Activated T-helper 2 cell treated with anti-CD3 and anti-CD28 coated beads, Interferon-gamma antibody, Interleukin-2, Interleukin-4, amounts not matched to agents 10 μg/mL and 5 μg/mL and 100 μg/mL, durations not matched to agents 14 hours and 24 hours and 36 hours (primary cell): Measurements from ENCODE around the gene SLC37A1. TPM values are rescaled to one million over a fixed set of nuclear protein-coding genes. Genes with fewer than 3 reads are reported as not detected.

ENCODE experiments used
- DNase-seq: peaks from one replicate; pipeline ENCODE4 v3.0.0; 2021; ENCODE audit warnings: low spot score
- H3K27ac Mint-ChIP-seq: one replicate; pipeline ENCODE4 v1.8.0; 2021; ENCODE audit warnings: mixed read lengths
- H3K27me3 Mint-ChIP-seq: one replicate; pipeline ENCODE4 v1.8.0; 2021; ENCODE audit warnings: low read depth, mixed read lengths
- H3K36me3 Mint-ChIP-seq: one replicate; pipeline ENCODE4 v1.8.0; 2021; ENCODE audit warnings: low read depth, mixed read lengths
- H3K4me1 Mint-ChIP-seq: one replicate; pipeline ENCODE4 v1.8.0; 2021; ENCODE audit warnings: low read depth, mixed read lengths
- H3K4me3 Mint-ChIP-seq: one replicate; pipeline ENCODE4 v1.8.0; 2021; ENCODE audit warnings: low read depth, mild to moderate bottlenecking, moderate library complexity, mixed read lengths
- H3K9me3 Mint-ChIP-seq: one replicate; pipeline ENCODE4 v1.8.0; 2021; ENCODE audit warnings: mixed read lengths
- intact Hi-C: fragments of 100-400 bp; cut with micrococcal nuclease; formaldehyde crosslinking; loops from one replicate; pipeline ENCODE4 v1.15.1; 2023
- total RNA-seq: library from RNA; stranded (reverse); gene quantifications from 2 replicates; pipeline ENCODE4 v1.2.3, GENCODE V29; 2022

The SLC37A1 gene
- total RNA-seq, 1 donor from 2014 or later, result 22.3 TPM

DNA sequence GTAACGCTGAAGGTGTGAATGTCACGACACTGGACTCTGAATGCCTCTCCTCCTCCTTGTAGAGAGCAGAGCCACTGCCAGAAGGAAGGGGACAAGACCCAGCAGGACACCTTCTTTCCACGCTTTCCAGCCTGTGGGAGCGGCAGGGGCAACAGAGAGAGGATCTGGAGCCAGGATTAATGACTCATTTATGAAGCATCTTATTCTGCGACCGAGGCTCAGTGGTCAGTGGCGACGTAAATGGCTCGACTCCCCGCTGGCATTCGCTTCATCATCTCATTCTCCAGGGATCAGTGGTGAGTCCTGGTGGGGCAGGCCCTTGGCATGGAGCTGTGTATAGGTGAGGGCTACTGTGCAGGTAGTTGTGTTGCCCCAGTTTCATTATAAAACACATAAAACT, 4.6 kb downstream of the SLC37A1 start:
- intact Hi-C loops, result no loop called here
- H3K4me3 Mint-ChIP-seq, result no peak overlapping the region
- DNase-seq, result no peak
- H3K27ac Mint-ChIP-seq, result no peak overlapping the region
- H3K9me3 Mint-ChIP-seq, result no peaks in the 10 kb centered on the region
- peaks cover 17% of the 10 kb centered on the region for H3K4me1 Mint-ChIP-seq
- H3K27me3 Mint-ChIP-seq, result no peaks in the 10 kb centered on the region
- H3K36me3 Mint-ChIP-seq, result peaks cover 62% of the 10 kb centered on the region

DNA sequence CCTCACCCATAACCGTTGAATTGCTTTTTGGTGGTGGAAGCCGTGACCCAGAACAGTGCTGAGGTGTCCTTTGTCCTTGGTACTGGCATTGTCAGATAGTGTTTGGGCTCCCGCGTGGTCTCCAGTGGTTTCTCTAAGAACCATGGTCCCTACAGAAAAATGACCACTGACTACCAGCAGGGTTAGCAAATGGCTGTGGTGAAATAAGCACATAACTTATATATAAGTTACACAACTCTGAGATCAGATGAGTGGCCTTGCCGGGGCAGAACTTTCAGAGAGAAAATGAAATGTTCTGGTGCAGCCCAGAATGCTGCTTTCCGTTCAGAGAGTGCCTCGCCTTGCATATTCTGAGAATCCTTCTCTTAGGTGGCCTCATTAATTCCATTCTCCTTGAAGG, 5.0 kb downstream of the SLC37A1 start:
- no peak overlapping the region for H3K4me3 Mint-ChIP-seq
- peaks cover 62% of the 10 kb centered on the region for H3K36me3 Mint-ChIP-seq
- no peak overlapping the region for H3K27ac Mint-ChIP-seq

DNA sequence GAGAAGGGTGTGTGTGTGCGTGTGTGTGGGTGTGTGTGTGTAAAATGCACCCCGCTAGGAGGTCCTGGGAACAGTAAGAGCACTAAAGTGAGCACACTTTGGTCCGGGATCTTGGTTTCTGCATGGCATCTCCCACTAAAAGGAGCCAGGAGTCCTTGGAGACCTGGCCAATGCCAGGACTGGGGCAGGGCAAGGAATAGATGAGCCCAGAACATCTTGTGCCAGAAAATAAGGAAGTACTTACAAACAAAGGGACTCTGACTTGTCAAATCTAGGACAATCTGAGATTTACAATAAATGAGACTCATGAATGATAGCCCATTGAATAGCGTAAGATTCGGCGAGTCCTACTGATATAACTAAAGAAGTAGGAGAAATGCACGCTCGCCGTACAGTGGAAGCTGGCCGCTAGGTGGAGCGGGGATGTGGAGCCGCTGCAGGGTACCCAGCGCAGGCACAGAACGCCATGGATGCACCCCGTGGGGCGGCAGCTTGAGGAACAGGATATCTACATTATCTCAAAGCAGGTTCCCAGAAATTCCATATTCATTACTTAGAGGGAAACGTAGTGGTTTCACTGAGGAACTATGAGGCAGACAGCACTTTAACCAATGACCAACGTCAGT, 7.1 kb downstream of the SLC37A1 start:
- Mint-ChIP-seq H3K4me1 (peaks cover 19% of the 10 kb centered on the region), H3K36me3 (peaks cover 81% of the 10 kb centered on the region), H3K27ac (no peak overlapping the region), H3K9me3 (no peaks in the 10 kb centered on the region), H3K4me3 (no peak overlapping the region), H3K27me3 (no peaks in the 10 kb centered on the region)
- intact Hi-C loops, result loop anchor here (10.0 kb wide), 1 partner anchor 286 kb away; no protein-coding TSS in a partner anchor
- no peak for DNase-seq

More for the DNA sequence above, 5.0 kb downstream of the SLC37A1 start:
- intact Hi-C loops, result no loop called here
- Mint-ChIP-seq H3K4me1 (peaks cover 17% of the 10 kb centered on the region), H3K27me3 (no peaks in the 10 kb centered on the region), H3K9me3 (no peaks in the 10 kb centered on the region)
- DNase-seq, result no peak

DNA sequence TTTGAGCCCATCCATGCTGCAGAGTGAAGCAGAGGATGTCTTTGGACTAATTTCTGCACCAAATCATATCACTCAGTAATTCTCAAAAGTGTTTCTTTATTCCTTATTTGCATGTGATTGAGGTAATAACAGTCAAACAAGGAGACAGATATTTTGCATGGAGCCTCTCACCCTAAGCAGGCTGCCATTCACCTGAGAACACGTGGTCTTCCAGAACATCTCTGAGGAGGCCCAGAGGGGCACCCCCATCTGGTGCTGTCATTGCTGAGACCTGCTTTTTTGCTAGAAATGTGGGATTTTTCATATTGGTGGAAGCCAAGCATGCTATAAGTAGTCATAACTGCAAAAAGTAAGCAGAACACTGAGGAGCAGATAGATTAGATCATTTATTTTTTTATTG, 7.7 kb downstream of the SLC37A1 start:
- H3K36me3 Mint-ChIP-seq, result peaks cover 84% of the 10 kb centered on the region
- no peak for DNase-seq
- intact Hi-C loops, result loop anchor here (10.0 kb wide), 1 partner anchor 287 kb away; no protein-coding TSS in a partner anchor
- no peak overlapping the region for H3K4me3 Mint-ChIP-seq
- H3K9me3 Mint-ChIP-seq, result no peaks in the 10 kb centered on the region
- peaks cover 21% of the 10 kb centered on the region for H3K4me1 Mint-ChIP-seq
- no peaks in the 10 kb centered on the region for H3K27me3 Mint-ChIP-seq
- no peak overlapping the region for H3K27ac Mint-ChIP-seq

DNA sequence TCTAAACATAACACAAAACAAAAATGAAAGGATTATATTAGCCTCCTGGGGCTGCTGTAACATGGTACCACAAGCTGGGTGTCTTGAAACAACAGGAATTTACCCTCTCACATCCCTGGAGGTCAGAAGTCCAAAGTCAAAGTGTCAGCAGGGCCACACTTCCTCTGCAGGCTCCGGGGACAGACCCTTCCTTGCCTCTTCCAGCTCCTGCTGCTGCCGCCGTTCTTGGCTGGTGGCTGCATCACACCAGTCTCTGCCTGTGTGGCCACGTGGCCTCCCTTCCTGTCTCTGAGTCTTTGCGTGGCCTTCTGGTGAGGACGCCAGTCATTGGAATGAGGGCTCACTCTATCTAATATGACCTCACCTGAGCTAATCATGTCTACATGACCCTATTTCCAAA, 8.2 kb downstream of the SLC37A1 start:
- no peak overlapping the region for H3K27ac Mint-ChIP-seq
- H3K4me3 Mint-ChIP-seq, result no peak overlapping the region
- intact Hi-C loops, result loop anchor here (10.0 kb wide), 1 partner anchor 287 kb away; no protein-coding TSS in a partner anchor
- H3K4me1 Mint-ChIP-seq, result peaks cover 24% of the 10 kb centered on the region
- H3K27me3 Mint-ChIP-seq, result no peaks in the 10 kb centered on the region
- no peaks in the 10 kb centered on the region for H3K9me3 Mint-ChIP-seq
- peaks cover 83% of the 10 kb centered on the region for H3K36me3 Mint-ChIP-seq
- DNase-seq, result no peak

DNA sequence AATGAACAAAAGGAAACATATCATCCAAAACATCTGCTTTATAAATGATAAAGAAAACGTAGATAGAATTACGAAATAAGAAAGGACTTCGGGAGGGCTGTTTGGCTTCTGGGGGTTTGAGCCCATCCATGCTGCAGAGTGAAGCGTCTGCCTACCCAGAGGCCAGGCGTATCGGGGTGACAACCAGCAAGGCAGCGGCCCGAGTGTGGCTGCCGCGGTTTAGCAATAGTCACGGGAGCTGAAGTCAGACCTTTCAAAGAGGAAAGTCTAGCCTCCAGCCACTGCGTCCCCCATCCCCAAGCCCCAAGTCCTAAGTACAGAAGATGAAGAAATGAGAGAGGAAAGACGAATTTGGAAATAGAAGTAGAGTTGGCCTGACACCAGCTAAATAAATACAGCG, 8.6 kb downstream of the SLC37A1 start:
- H3K9me3 Mint-ChIP-seq, result no peaks in the 10 kb centered on the region
- intact Hi-C loops, result loop anchor here (10.0 kb wide), 1 partner anchor 287 kb away; no protein-coding TSS in a partner anchor
- no peak overlapping the region for H3K27ac Mint-ChIP-seq
- peaks cover 81% of the 10 kb centered on the region for H3K36me3 Mint-ChIP-seq
- peaks cover 26% of the 10 kb centered on the region for H3K4me1 Mint-ChIP-seq
- DNase-seq, result no peak
- no peaks in the 10 kb centered on the region for H3K27me3 Mint-ChIP-seq
- H3K4me3 Mint-ChIP-seq, result no peak overlapping the region

DNA sequence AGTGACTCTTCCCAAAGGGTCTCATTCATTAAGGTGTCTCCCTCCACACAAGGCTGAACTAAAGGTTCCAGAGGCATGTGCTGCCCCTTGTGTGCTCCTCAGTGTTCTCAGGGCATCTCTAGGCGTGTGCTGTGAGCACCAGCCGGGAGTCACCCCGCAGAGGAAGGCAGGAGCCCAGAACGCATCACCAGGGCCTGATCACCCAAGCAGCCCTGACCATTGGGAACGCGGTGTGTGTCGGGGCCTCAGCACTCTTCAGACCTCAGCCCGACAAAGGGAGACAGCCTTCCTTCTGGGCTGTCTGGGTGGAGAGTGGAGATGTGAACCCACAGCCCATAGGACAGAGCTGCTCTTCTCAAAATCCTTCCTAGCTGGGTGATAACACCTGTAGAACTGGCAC, 9.1 kb downstream of the SLC37A1 start:
- intact Hi-C loops, result loop anchor here (10.0 kb wide), 1 partner anchor 288 kb away; no protein-coding TSS in a partner anchor
- DNase-seq, result no peak
- no peak overlapping the region for H3K4me3 Mint-ChIP-seq
- no peaks in the 10 kb centered on the region for H3K9me3 Mint-ChIP-seq
- no peak overlapping the region for H3K27ac Mint-ChIP-seq
- H3K4me1 Mint-ChIP-seq, result peaks cover 31% of the 10 kb centered on the region
- no peaks in the 10 kb centered on the region for H3K27me3 Mint-ChIP-seq
- H3K36me3 Mint-ChIP-seq, result peaks cover 78% of the 10 kb centered on the region

DNA sequence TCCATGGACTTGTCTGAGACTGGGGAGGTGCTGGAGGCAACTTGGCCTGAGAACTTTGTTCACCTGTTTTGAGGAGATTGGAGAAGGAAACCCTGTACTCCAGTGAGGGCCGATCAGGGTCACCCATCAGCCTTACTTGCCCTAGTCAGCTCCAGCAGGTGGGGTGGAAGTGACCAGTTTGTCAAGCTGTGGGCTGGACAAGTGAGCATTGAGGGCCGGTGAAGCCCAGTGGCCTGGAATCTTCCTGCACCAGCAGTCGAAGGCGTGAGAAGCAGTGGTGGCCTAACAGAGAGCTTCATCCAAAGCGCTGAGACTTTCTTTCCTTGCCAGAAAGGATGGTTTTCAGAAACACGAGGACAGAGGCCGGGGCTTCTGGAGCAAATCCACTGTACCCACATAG, 9.6 kb downstream of the SLC37A1 start:
- Mint-ChIP-seq H3K9me3 (no peaks in the 10 kb centered on the region), H3K4me1 (peaks cover 36% of the 10 kb centered on the region), H3K36me3 (peaks cover 78% of the 10 kb centered on the region), H3K27ac (no peak overlapping the region), H3K4me3 (no peak overlapping the region), H3K27me3 (no peaks in the 10 kb centered on the region)
- DNase-seq, result no peak
- intact Hi-C loops, result loop anchor here (10.0 kb wide), 1 partner anchor 288 kb away; no protein-coding TSS in a partner anchor

DNA sequence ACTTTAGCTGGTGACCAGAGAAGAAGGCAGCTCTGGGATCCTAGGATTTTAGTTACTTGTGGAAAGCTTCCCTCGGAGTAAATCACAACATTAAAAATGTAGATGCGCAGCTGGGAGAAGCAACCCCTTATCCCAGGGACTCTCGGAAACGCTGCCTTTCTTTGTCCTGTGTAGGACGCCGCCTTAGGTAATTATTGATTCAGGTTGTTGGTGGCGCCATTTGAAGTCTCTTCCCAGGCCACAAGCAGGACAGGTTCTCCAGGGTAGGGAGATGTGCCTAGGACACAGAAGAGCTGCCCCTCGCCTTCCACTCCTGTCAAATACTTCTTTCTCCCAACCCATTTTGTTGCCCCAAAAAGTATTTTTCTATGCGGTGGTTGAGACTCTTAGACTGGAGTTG, 10.3 kb downstream of the SLC37A1 start:
- Mint-ChIP-seq H3K4me1 (peaks cover 38% of the 10 kb centered on the region), H3K27me3 (no peaks in the 10 kb centered on the region), H3K9me3 (no peaks in the 10 kb centered on the region), H3K4me3 (no peak overlapping the region), H3K36me3 (peaks cover 73% of the 10 kb centered on the region), H3K27ac (no peak overlapping the region)
- no peak for DNase-seq
- intact Hi-C loops, result loop anchor here (10.0 kb wide), 1 partner anchor 289 kb away; no protein-coding TSS in a partner anchor

DNA sequence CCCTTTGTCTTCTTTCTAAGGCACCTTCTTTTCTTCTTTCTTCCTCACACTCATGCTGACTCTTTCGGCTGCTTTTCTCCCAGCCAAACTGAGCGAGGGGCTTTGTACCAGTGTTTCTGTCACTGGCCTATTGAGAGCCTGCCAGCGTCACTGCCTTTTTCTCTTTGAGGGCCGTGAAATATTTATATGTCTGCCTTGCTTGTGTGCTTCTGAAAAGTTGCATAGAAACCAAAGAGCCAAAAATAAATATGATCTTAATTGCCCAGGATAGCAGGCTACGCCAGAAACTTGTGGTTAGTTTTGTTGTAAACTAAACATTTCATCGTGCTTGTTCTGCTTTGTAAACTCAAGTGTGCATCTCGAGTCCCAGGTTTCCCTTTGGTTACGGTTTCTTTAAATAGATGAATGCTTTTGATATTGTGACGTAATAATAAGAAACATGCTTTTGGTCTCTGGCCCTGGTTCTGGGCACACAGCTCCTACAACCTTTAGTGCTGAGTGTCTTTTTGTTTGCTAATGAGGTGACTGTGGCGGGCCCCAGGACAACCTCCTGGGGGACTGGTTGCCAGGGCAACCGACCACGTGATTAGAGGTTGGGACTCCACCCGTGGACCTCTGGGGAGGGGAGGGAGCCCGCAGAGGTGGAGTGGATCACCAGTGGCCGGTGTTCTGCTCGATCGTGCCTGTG, 10.8 kb downstream of the SLC37A1 start:
- H3K4me3 Mint-ChIP-seq, result no peak overlapping the region
- H3K4me1 Mint-ChIP-seq, result peaks cover 39% of the 10 kb centered on the region
- intact Hi-C loops, result loop anchor here (5.0 to 10.0 kb wide), 4 partner anchors 57 to 290 kb away; partner anchors contain the start of gene UBASH3A
- DNase-seq, result no peak
- H3K27me3 Mint-ChIP-seq, result no peaks in the 10 kb centered on the region
- H3K27ac Mint-ChIP-seq, result no peak overlapping the region
- H3K9me3 Mint-ChIP-seq, result no peaks in the 10 kb centered on the region
- peaks cover 67% of the 10 kb centered on the region for H3K36me3 Mint-ChIP-seq

DNA sequence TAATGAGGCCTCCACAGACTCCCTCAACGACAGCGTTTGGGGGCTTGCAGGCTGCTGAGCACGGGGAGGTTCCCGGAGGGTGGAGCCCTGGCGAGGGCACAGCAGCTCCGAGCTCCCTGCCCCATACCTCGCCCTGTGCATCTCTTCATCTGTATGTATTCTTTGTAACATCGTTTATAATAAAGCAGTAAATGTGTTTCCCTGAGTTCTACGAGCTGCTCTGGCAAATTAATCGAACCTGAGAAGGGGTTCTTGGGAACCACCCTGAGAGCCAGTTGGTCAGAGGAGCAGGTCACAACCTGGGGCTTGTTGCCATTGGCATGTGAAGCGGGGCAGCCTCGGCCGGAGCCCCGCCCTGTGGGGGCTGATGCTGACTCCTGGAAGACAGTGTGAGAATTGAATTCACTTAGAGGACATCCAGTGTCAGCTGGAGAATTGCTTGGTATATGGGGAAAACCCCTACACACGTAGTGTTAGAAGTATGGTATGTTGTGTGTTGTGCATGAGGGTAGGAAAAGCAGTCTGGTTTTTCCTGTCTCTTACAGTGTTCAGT, 11.5 kb downstream of the SLC37A1 start:
- H3K27ac Mint-ChIP-seq, result no peak overlapping the region
- intact Hi-C loops, result loop anchor here (5.0 to 10.0 kb wide), 4 partner anchors 58 to 290 kb away; partner anchors contain the start of gene UBASH3A
- no peaks in the 10 kb centered on the region for H3K9me3 Mint-ChIP-seq
- DNase-seq, result no peak
- peaks cover 37% of the 10 kb centered on the region for H3K4me1 Mint-ChIP-seq
- no peaks in the 10 kb centered on the region for H3K27me3 Mint-ChIP-seq
- H3K4me3 Mint-ChIP-seq, result no peak overlapping the region
- peaks cover 64% of the 10 kb centered on the region for H3K36me3 Mint-ChIP-seq

DNA sequence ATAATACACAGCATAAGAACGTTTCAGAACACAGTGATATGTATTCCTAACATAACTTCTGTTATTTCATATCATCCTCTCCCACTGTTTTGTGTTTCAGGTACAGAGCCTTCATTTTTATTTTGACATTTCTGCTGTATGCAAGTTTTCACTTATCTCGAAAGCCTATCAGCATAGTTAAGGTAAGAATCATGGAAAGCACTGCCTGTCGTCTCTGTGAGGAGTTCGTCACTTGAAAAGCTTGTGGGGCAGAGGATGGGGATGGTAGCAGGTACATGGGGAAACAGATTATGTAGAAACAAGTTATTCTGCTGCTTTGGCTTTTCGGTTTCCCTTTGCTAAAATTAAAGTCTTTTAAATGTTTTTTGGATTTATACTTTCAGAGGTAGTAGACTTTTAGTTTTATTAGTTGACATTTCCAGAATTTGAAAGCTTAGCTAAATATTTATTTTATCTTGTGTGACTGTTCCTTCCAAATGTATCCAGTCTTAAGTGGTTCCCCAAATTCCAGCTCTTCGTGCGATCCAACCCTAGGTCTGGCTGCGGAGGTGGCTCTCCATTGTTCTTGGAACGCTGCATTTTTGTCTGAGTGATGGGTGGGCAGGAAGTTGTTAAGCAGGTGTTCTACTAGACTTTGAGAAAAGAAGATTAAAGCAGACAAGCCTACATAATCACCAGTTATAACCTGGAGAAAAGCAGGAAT, 12.2 kb downstream of the SLC37A1 start:
- Mint-ChIP-seq H3K36me3 (peaks cover 63% of the 10 kb centered on the region), H3K4me1 (peaks cover 40% of the 10 kb centered on the region), H3K9me3 (no peaks in the 10 kb centered on the region), H3K4me3 (no peak overlapping the region), H3K27me3 (no peaks in the 10 kb centered on the region), H3K27ac (no peak overlapping the region)
- intact Hi-C loops, result loop anchor here (5.0 to 10.0 kb wide), 4 partner anchors 59 to 291 kb away; partner anchors contain the start of gene UBASH3A
- no peak for DNase-seq
